CD4-positive, alpha-beta T cell treated with Interleukin-17A for 4 hours (primary cell): ENCODE results near the gene TBC1D9.
A peak's percentile ranks its signal among the peaks of the same experiment; 100 is the strongest.
"Not testable (repeated sequence)": the region's sequence is repeated elsewhere in the genome, so short reads cannot be mapped to it uniquely, and the experiment has no call there.

Experiments
- DNase-seq: peaks from one replicate; pipeline ENCODE4 v3.0.0-alpha.2; 2020; ENCODE audit warnings: mixed read lengths

The TBC1D9 gene

DNA sequence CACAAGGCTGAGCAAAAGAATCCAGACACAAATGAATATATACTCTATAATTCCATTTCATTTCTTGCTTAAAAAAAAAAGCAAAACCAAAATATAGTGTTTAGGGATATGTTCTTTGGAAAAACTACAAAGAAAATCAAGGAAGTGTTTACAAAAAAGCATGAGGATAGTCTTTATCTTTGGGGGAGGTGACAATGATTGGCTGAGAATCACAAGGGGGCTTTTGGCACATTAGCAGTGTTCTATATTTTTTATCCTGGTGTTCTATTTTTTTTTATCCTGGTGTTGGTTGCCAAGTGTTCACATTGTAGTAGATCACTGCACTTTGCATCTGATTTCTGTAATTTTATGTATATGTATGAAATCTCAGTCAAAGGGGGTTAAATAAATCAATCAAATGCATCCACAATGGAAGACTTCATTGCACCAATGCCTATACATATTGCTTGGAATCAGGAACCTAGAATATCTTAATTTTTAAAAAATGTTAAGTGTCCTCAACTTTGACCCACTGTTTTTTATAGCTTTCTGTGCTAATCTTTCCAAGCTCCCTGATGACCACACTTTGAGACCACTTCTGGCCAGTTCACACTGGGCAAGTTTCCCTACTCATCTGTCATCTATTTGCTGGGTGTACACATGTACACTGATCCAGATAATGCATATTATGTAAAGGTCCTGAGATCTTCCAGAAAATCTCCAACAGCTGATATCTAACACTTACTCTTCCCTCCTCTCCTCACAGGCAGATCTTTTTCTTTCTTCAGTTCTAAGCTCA lies 3.7 kb downstream of the TBC1D9 start:
- DNase-seq: no peak

DNA sequence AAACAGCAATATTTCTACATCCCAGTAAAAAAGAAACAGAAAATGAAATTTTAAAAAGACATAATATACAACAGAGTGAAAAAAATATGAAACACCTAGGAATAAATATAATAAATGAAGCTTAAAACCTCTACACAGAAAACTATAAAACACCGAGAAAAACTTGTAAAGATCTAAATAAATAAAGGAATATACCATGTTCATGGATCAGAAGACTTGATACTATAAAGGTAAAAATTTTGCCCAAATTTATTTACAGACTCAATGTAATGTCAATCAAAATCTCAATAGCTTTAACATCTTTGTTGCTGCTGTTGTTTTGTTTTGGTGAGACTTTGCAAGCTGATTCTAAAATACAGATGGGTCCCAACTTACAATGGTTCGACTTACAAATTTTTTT lies 5.7 kb downstream of the TBC1D9 start:
- DNase-seq: no peak

DNA sequence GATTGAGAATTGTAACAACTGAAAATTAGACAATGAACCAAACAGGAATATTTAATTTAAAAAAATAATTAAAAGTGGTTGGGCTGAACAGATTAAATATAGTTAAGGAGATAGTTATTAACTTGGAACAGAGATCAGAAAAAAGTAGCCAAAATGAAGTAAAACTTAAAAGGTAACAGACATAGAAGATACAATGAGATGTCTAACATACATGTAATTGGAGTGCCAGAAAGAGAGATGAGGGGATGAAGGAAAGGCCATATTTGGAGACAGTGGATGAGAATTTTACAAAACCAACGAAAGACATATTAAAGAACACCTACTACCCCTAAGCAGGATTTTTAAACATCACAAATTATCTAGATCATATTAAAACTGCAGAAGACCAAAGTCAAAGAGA lies 8.0 kb downstream of the TBC1D9 start:
- no peak for DNase-seq

DNA sequence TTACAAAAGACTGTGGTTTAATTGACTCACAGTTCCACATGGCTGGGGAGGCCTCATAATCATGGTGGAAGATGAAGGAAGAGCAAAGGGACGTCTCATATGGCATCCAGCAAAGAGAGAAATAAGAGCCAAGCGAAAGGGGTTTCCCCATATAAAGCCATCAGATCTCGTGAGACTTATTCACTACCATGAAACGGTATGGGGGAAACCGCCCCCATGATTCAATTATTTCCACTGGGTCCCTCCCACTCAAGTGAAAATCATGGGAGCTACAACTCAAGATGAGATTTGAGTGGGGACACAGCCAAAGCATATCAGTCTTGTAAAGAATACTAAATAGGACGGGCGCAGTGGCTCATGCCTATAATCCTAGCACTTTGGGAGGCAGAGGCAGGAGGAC lies 9.6 kb downstream of the TBC1D9 start:
- not testable (repeated sequence) for DNase-seq

DNA sequence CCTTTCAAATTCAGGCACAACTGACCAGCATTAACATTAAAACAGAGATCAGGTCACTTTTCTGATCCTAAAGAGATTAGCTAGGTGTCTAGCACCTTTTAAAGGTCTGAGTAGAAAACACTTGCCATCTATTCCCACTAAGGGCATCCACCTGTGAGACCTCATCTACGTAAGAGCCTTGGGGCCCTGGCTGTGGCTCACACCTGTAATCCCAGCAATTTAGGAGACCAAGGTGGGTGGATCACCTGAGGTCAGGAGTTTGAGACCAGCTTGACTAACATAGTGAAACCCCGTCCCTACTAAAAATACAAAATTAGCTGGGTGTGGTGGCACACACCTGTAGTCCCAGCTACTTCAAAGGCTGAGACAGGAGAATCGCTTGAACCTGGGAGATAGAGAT lies 11.8 kb downstream of the TBC1D9 start:
- DNase-seq: no peak

DNA sequence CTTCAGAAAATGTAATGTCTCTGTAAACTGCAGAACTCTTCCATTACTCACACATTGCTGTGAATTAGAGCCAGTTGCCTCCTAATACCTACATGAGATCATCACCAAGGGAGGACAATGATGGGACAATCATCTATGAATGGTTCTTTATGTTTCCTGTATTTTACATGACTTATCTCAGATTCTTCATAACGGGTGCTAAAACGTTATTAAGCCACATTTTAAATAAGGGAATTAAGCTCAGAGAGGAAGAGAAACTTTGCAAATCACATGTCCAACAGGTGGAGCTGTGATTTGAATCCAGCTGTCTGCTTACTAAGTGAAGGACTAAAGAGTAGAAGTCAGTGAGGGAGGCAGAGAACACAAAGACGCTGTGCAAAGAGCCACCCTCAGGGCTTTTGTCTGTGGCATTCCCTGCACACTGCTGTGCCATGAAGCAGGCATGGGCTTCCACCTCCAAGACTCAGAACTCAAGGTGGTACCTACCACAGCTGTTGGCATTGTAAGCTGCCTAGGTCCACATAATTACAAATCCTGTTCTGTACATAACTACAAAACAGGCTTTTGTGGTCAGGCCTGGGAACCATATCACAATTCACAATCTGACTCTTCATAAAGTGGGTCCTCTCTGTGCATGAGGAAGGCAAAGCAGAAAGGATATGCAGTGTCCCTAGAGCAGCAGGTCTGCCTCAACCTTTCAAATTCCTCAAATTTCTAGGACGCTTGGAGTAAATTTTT lies 12.8 kb downstream of the TBC1D9 start:
- DNase-seq: no peak

DNA sequence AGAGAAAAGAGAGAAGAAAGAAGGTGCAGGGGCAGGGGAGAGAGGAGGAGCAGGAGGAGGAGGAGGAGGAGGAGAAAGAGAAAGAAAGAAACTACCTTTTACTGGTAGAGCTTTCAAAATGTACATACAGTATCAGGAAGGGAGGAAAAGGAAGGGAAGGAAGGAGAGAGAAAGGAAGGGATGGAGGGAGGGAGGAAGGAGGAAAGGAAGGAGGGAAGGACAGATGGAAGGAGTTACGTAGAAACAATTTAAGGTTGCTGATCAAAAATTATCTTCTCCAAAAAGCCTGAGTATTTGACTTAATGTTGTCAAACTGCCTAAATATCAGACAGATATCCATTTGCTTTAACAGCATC lies 13.4 kb downstream of the TBC1D9 start:
- no peak for DNase-seq

DNA sequence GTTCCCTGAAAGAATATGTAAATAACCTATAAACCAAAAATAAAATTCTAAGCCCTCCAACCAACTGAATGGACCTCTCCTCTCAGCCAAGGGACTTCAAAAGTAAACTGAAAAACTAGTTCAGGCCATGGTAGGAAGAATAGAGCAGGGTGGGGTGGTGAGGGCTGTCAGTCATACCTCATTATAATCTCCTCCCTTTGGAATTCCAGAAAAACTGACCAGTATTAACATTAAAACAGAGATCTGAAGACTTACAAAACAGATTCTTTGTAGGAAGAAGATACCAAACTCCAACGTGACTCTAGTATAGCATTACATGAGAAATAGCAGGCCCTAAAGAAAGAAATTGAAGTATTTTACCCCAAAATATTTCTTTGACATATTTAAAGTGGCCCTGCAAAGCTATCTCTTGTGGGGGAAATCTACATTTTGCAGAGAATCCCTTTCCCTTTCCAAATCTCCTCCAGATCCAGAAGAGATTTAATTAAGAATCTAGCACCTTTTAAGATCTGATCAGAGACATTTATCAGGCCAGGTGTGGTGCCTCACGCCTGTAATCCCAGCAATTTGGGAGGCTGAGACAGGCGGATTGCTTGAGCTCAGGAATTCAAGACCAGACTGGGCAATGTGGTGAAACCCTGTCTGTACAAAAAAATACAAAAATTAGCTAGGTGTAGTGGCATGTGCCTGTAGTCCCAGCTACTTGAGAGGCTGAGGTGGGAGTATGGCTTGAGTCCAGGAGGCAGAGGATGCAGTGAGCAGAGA lies 15.1 kb downstream of the TBC1D9 start:
- no peak for DNase-seq

DNA sequence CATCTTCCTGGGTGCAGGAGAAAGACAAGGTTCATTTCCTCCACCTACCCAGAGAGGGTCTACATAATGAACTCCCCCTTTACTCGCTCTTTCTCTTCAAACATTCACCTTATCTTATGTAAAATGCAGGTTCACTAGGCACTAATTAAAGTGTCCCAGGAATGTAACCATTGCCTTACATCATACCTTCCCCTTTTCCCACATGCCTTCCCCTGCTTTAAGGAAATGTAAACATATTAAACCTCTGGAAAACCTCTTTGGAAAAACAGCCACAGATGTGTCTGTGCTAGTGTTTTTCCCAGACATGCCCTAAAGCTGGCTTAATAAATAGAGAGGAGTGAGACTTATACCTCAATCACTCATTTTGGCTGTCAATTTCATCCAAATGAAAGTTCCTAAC lies 15.8 kb downstream of the TBC1D9 start:
- DNase-seq: no peak

DNA sequence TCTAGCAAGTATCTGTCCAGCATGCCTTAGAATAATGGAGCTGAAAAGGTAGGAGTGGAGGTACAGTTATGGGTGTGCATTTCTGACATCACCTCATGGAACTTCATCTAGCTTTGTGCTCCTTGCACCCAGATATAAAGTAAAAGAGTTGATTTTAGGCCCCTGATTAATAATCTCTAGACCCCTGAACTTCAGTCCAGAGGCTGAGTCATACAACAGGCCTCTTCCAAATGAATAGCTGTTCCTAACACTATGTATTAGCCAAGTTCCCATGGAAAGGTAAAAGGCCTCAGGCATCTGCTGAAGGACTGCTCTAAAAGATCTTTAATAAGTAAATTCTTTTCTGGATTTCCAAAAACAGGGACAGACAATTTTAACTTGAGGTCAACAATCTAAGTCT lies 16.2 kb downstream of the TBC1D9 start:
- no peak for DNase-seq

DNA sequence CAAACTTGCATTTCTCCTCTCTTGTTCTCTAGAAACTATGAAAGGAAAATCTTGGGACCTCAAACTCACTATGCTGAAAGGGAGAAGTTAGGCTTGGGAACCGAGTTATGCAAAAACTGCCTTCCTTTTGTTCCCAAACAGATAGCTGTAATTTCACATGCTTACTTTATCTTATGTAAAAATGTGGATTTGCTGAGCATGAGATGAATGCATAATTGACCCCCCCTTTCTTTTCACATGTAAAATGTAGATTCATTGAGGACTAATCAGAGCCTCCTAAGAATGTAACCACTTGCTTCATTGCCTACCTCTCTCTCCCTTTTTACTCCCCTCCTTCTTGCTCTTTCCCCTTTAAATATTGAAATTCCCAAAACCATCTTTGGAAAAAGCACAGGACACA lies 18.0 kb downstream of the TBC1D9 start:
- no peak for DNase-seq

DNA sequence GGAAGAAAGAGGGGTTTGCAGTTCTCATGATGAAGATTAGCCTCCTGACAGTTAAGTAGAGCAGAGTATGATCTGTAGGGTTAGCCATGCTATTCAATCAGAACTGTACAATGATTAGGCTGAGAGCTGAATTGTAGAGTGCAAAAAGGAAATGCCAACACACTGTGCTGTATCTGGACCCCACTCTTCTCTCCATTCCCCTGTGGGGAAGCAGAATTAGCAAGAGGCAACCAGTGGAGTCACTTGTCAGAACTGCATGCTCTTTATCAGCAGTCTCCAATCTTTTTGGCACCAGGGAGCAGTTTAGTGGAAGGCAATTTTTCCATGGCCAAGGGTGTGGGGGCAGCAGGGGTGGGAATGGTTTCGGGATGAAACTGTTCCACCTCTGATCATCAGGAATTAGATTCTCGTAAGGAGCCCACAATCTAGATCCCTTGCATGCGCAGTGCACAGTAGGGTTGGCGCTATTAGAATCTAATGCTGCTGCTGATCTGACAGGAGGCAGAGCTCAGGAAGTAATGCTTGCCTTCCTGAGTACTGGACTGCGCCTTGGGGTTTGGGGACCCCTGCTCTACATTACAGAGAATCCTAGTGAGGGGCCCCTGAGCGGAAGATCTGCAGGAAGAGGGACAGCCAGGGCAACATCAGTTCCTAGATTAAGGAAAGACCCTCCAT lies 19.4 kb downstream of the TBC1D9 start:
- no peak for DNase-seq

DNA sequence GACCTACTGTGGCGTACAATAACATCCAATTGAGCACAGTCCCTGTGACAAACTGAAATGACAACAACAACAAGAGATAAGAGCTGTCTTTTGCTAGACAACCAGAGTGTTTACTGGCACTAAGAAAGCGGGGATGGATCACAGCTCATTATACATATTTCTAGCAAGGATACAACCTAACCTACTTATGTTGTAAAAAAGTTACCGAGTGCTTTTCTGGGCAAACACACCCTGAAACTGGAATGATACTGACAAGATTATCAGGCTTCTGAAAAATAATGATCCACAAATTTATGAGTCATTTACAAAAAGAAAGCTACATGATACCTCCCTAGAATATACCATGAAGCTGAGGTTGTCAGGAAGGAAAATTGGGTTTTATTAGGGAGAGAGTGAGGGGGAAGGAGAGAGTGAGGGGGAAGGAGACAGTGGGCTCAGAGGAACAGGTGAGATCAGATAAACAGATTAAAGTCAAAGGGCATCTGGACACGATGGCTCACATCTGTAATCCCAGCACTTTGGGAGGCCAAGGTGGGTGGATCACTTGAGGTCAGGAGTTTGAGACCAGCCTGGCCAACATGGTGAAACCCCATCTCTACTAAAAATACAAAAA lies 20.3 kb downstream of the TBC1D9 start:
- no peak for DNase-seq

DNA sequence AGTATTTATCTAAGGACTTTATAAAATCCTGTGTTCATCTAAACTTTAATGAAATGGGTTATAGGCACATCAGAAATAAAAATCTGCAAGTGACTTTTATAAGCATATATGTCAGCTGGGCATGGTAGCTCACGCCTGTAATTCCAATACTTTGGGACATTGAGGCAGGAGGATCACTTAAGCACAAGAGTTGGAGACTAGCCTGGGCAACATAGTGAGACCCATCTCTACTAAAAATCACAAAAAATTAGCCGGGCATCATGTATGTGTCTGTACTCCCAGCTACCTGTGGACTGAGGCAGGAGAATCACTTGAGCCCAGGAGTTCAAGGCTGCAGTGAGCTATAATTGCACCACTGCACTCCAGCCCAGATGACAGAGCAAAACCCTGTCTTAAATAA lies 20.9 kb downstream of the TBC1D9 start:
- DNase-seq: no peak

DNA sequence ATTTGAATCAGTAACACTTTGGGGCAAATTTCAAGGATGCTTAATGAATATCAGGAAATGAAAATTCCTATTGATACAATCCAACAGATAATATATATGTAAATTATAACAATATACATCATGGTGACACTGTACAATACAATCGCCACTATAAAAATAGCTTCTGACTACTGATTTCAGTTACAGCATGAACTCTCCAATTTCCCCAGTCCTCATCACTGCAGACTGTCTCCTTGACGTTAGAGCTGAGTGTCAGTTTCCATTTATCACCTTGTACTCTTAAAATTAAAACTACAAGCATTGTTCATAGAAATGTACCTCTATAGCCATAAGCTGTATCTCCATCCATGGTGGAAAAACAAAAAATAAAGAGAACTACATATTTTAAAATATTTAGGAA lies 23.4 kb downstream of the TBC1D9 start:
- no peak for DNase-seq

DNA sequence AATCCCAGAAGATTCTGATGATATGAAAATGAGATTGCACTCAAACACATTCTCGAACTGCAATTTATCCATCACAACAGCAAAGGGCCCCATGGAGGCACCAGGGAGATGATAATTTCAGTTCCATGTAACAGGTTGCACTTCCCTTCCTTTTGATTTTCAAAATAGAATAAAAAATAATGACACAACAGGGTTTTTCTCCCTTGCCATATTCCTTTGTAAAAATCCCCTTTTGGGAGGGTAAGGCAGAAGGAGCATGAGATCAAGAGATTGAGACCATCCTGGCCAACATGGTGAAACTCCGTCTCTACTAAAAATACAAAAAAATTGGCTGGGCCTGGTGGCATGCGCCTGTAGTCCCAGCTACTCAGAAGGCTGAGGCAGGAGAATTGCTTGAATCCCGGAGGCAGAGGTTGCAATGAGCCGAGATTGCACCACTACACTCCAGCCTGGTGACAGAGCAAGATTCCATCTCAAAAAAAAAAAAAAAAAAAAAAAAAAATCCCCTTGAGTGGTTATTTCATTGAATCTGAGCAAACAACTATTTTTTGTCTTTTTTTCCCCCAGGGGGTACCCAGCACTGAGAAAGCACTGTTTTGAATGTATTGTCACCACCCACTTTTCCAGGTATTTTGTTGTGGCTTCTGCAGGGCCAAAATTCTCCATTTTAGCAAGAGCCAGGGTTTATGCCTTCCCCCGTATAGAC lies 26.7 kb downstream of the TBC1D9 start:
- DNase-seq: no peak

DNA sequence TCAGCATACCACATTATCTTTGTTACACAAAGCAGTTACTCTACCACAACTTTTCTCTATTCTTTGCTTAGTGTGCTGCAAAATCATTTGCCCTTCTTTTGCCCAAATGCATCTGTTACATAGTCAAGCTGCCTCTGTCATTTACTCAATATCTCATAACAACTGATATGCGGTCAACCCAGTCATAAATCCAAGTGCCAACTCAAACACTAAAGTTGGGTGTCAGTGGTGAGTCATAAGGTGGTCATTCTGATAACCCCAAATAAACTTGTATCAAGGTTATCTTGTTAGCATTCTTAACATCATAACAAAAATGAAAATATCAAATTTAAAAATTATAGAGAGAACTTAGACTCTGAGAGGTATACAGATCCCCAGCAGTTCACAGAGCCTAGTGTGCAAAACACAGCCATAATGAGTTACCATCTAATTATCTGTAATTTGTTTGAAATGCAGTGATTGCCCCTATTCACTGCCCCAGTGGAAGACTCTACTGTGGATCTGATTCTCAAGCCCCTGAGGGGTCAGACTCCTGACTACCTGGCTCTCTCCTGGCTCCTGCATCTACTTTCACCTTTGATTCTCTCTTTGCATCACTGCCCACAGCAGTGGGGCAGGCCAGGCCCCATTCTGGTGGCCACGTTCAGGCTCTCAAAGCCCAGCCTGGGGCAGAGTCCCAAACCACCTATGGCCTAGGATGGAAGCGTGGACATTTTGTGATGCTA lies 29.2 kb downstream of the TBC1D9 start:
- DNase-seq: no peak

DNA sequence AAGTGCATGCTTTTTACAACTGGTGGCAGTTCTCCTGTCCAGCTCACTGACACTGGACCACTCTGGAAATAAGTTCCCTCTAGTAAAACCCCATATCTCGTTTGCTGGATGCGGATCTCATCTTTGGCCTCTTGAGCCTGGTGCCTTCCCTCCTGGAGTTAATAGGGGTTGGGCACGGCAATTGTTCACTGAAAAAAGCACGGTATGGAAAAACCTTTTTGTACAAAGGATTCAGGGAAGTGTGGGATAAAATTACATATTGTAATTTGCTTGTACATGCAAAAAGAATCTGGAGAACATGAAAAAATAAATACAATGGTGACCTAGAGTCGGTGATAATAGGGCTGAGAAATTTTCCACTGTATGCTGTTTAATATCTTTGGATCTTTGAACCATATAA lies 30.6 kb downstream of the TBC1D9 start:
- no peak for DNase-seq

DNA sequence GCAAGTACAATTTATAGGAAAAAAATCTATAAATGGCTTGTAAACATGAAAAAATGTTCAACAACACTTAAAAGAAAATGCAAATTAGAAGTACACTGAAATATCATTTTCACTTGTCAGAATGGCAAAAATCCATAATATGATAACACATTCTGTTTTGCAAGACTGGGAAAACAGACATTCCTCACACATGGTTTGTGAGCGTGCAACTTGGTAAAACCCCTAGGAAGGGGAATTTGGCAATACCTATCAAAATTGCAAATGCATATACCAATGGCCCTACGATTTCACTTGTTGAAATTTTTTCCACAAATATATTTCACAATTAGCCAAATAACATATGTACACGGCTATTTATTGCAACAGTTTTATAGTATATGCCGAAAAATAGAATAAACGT lies 31.4 kb downstream of the TBC1D9 start:
- no peak for DNase-seq

DNA sequence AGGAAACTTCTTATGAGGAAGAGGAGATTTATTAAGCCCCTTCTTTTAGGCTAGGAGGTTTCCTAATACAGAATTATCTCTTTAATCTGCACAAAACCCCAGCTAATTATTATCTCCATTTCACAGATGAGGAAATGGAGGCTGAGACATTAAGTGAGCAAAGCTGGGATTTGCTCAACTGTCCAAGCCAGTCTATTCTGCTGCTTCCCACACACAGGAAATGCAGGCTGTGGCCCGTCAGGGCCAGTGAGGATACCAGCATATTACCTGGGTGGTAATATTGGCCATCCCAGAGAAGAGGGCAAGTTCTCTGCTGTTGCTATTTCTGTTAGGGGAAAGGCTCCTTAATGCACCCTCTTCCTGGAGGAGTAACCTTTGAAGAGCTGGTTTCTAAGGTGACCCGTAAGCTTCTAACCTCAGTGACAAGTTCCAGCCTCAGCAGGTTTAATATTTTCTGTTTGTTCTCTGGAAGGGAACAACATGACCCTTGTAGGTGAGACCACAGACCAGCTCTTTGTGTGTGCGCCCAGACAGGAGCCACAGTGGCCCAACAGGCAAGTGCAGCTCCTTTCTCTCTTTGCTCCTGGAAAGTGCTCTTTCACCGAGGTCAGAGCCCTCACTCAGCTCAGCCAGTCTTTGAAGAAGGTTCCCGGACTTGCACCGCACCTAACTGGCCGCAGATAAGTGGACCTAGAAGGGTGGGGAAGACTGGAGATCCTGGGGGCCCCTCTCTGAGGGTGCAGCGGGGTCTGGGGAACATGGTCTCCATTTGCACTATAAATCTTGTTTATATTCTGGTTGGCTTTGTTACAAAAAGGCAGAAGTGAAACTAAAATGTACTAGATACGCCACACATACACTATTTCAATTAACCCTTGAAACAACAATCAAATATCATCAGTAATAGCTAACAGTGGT lies 35.5 kb downstream of the TBC1D9 start:
- peak; percentile 2 for DNase-seq
